GM06990 (cell line): Measurements from ENCODE around the gene DOK6.

Experiments used
- DNase-seq: peaks from one replicate; pipeline ENCODE4 v3.0.0-alpha.2; 2011; ENCODE audit not compliant: insufficient read length; ENCODE audit errors: extremely low read depth
- H3K27me3 ChIP-seq: replicated peaks from 2 replicates; pipeline ENCODE4 v1.6.0; 2011; ENCODE audit warnings: low read length; ENCODE audit not compliant: control insufficient read depth, insufficient read depth
- H3K36me3 ChIP-seq: 2 replicates; pipeline ENCODE4 v1.5.1; 2011; ENCODE audit warnings: low read length; ENCODE audit not compliant: control insufficient read depth, insufficient read depth
- H3K4me3 ChIP-seq: replicated peaks from 2 replicates; pipeline ENCODE4 v1.5.1; 2011; ENCODE audit warnings: low read depth, mild to moderate bottlenecking, control low read depth, low read length
- TF ChIP-seq, protein P1 (sequence below): IDR thresholded peaks from 2 replicates; pipeline ENCODE4 v1.5.1; 2011; ENCODE audit warnings: low read length, control low read depth, mild to moderate bottlenecking, inconsistent platforms; ENCODE audit not compliant: insufficient read depth, poor library complexity, severe bottlenecking

The DOK6 gene

GRCh38 chr18:69483574-69483973 is 82.9 kb downstream of the DOK6 start:
- TF ChIP-seq, protein P1, sequence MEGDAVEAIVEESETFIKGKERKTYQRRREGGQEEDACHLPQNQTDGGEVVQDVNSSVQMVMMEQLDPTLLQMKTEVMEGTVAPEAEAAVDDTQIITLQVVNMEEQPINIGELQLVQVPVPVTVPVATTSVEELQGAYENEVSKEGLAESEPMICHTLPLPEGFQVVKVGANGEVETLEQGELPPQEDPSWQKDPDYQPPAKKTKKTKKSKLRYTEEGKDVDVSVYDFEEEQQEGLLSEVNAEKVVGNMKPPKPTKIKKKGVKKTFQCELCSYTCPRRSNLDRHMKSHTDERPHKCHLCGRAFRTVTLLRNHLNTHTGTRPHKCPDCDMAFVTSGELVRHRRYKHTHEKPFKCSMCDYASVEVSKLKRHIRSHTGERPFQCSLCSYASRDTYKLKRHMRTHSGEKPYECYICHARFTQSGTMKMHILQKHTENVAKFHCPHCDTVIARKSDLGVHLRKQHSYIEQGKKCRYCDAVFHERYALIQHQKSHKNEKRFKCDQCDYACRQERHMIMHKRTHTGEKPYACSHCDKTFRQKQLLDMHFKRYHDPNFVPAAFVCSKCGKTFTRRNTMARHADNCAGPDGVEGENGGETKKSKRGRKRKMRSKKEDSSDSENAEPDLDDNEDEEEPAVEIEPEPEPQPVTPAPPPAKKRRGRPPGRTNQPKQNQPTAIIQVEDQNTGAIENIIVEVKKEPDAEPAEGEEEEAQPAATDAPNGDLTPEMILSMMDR = no peak
- no peak for DNase-seq
- no peaks in the 10 kb centered on the region for H3K27me3 ChIP-seq
- no peaks in the 10 kb centered on the region for H3K36me3 ChIP-seq
- H3K4me3 ChIP-seq = no peak overlapping the region

DNA sequence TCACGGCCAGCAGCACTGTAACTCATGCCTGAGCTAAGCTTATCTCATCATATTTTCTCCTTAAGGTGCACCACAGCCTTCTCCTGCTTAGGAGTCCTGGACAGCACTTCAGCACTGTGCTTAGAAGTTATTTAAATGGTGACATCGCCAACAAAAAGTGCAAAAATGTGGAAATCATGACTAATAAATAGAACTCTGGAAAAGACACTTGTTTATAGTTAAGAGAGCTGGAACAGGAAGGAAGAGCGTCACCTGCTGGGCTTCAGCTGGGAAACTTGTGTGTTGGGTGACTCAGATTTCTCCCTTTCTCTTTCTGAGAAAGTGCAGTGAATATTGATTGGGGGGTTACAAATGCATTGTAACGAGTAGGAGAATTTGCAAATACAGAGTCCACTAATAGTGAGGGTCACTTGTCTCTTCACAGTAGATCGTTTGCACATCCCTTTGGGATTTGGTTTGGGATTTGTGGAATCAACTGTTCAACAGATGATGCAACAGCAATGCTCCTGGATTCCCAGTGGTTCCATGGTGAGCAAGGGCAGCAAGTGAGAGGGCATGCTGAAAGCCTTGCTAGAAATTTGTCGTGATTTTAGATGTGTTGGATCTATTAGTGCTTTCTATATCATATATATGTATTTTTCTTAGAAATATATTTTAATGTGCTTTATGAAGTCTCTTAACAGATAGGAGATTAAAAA is 84.2 kb downstream of the DOK6 start:
- Histone ChIP-seq H3K4me3 (no peak overlapping the region), H3K36me3 (no peaks in the 10 kb centered on the region), H3K27me3 (no peaks in the 10 kb centered on the region)
- no peak for DNase-seq
- TF ChIP-seq, protein P1 = peak; percentile 17

GRCh38 chr18:69487488-69488394 is 87.1 kb downstream of the DOK6 start:
- no peaks in the 10 kb centered on the region for H3K27me3 ChIP-seq
- no peak for DNase-seq
- TF ChIP-seq, protein P1 = no peak
- no peaks in the 10 kb centered on the region for H3K36me3 ChIP-seq
- H3K4me3 ChIP-seq = no peak overlapping the region

DNA sequence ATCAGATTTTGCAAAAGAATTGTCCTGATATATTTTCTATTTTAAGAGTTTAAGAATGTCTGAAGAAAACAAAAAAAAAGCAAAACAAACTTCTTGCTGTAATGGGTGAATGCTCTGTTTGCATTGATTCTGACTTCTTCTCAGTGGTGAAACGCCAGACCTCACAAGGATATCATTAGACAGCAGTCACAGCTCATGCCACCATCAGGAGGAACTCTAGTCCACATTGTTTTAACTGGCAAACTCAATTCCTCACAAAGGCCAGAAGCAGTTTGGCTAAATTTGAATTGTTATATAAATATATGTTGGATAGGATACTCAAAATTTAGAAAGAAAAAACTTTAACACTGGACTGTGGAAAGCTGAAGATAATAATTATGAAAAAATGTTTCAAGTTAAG is 89.4 kb downstream of the DOK6 start:
- Histone ChIP-seq H3K27me3 (no peaks in the 10 kb centered on the region), H3K36me3 (no peaks in the 10 kb centered on the region), H3K4me3 (no peak overlapping the region)
- TF ChIP-seq, protein P1 = no peak
- no peak for DNase-seq

GRCh38 chr18:69490813-69491212 is 90.1 kb downstream of the DOK6 start:
- Histone ChIP-seq H3K27me3 (no peaks in the 10 kb centered on the region), H3K4me3 (no peak overlapping the region), H3K36me3 (no peaks in the 10 kb centered on the region)
- TF ChIP-seq, protein P1 = no peak
- DNase-seq = no peak
